H1 (cell line): Measurements from ENCODE around the gene ZNF521. TPM values are rescaled to one million over a fixed set of nuclear protein-coding genes. Genes with fewer than 3 reads are reported as not detected.

Experiments used
- SIRT6 ChIP-seq: IDR thresholded peaks from one replicate; pipeline ENCODE4 v1.7.1; 2012; ENCODE audit warnings: low read length, inconsistent platforms
- SP1 ChIP-seq: IDR thresholded peaks from 2 replicates; pipeline ENCODE4 v1.6.1; 2011; ENCODE audit warnings: low read depth, low read length
- SP2 ChIP-seq: IDR thresholded peaks from 2 replicates; pipeline ENCODE4 v1.6.1; 2012; ENCODE audit warnings: mild to moderate bottlenecking, low read length, inconsistent platforms
- ZNF274 ChIP-seq: IDR thresholded peaks from 2 replicates; pipeline ENCODE4 v1.7.0; 2012; ENCODE audit warnings: low read length, borderline replicate concordance; ENCODE audit errors: extremely low read depth
- polyA plus RNA-seq, 7 experiments: library from polyadenylated mRNA; depleted of rRNA in 3 of 7; stranded (reverse) in 5 of 7; unstranded in 2 of 7; fragments of >200 nt in 5 of 7; fragments of 200-250 nt in 2 of 7; gene quantifications; 1 replicate in 5 of 7; 2 replicates in 1 of 7; 4 replicates in 1 of 7; pipeline versions ENCODE4 v1.2.1 to v1.2.3, GENCODE V29; 2011 to 2013; ENCODE audit warnings: missing spikeins in 2 of 7, mixed read lengths in 2 of 7
- total RNA-seq: library from RNA; stranded (reverse); fragmentation: NEBNext Ultra II Directional; extraction: Animal tissue kit (Norgen Biotek cat#: 25700); gene quantifications from 2 replicates; pipeline ENCODE4 v1.2.1, GENCODE V29; 2021

The ZNF521 gene
- total and polyA plus RNA-seq, 2 of the 8 experiments (the other 6 are each of a cell fraction or from before 2014, with no cell fraction given), result 9.5 to 15.8 TPM

GRCh38 chr18:25306671-25307070 is 45.3 kb downstream of the ZNF521 start (continued):
- TF ChIP-seq SP2, result no peak
- no peak for TF ChIP-seq SP1
- no peak for TF ChIP-seq ZNF274
- TF ChIP-seq SIRT6, result no peak
- TF ChIP-seq, all 59 proteins: peak for 0
